K562 (cell line): ENCODE measurements around the gene RTL1. TPM values are rescaled to one million over a fixed set of nuclear protein-coding genes. Genes with fewer than 3 reads are reported as not detected.

ENCODE experiments used
- ARID2 ChIP-seq: fragments of 450-650 bp; IDR thresholded peaks from 2 replicates; pipeline ENCODE4 v1.6.1; 2017; ENCODE audit warnings: antibody characterized with exemption, mild to moderate bottlenecking
- CBX5 ChIP-seq: IDR thresholded peaks from 2 replicates; pipeline ENCODE4 v1.6.1; 2014; ENCODE audit warnings: low read depth, borderline replicate concordance
- ETV1 ChIP-seq: fragments of 450-650 bp; conservative IDR thresholded peaks from 2 replicates; pipeline ENCODE4 v1.6.1; 2016; ENCODE audit warnings: missing genetic modification characterization, control low read depth, low read depth, missing compliant biosample characterization
- HDGF ChIP-seq: fragments of 450-650 bp; IDR thresholded peaks from 2 replicates; pipeline ENCODE4 v1.6.1; 2016
- HMGN3 ChIP-seq: IDR thresholded peaks from 2 replicates; pipeline ENCODE4 v1.6.1; 2011; ENCODE audit warnings: borderline replicate concordance, low read depth, mild to moderate bottlenecking, mixed read lengths, low read length; ENCODE audit not compliant: insufficient read length; ENCODE audit errors: extremely low read depth
- MED1 ChIP-seq: sonication (generic); formaldehyde crosslinking; IDR thresholded peaks from 2 replicates; pipeline ENCODE4 v1.8.1; 2023; ENCODE audit warnings: missing genetic modification reagents, borderline replicate concordance
- NFRKB ChIP-seq: fragments of 450-650 bp; IDR thresholded peaks from 2 replicates; pipeline ENCODE4 v1.6.1; 2016; ENCODE audit warnings: low read depth
- NR4A1 ChIP-seq, 2 experiments: fragments of 250-450 bp in 1 of 2; fragments of 450-650 bp in 1 of 2; sonication (Bioruptor Pico) in 1 of 2; IDR thresholded peaks; 2 replicates each; pipeline versions ENCODE4 v1.4.0 to v1.6.1; 2016 to 2020; ENCODE audit warnings: mild to moderate bottlenecking in 2 of 2, missing compliant biosample characterization in 1 of 2, missing genetic modification characterization in 1 of 2, moderate library complexity in 1 of 2
- TARDBP ChIP-seq: fragments of 450-650 bp; IDR thresholded peaks from 2 replicates; pipeline ENCODE4 v1.6.1; 2016
- XRCC3 ChIP-seq: fragments of 450-650 bp; IDR thresholded peaks from 2 replicates; pipeline ENCODE4 v1.6.1; 2017; ENCODE audit warnings: mild to moderate bottlenecking, moderate library complexity
- ZNF316 ChIP-seq: fragments of 450-650 bp; IDR thresholded peaks from 2 replicates; pipeline ENCODE4 v1.6.1; 2016
- ZNF347 ChIP-seq: fragments of 450-650 bp; formaldehyde crosslinking; IDR thresholded peaks from 2 replicates; pipeline ENCODE4 v1.4.0; 2020; ENCODE audit warnings: low read depth, mild to moderate bottlenecking, moderate library complexity
- polyA plus RNA-seq, 8 experiments: library from polyadenylated mRNA; depleted of rRNA in 4 of 8; stranded (reverse) in 5 of 8; unstranded in 3 of 8; fragments of >200 nt; fragmentation: Nextera tagmentation in 2 of 8; fragmentation: Illumina TruSeq in 1 of 8; extraction: Ambion mirVana in 2 of 8; extraction: Trizol in 1 of 8; gene quantifications; 2 replicates each; pipeline versions ENCODE4 v1.2.1 to v1.2.3, GENCODE V29; 2011 to 2014; ENCODE audit warnings: inconsistent platforms in 1 of 8, missing spikeins in 1 of 8
- total RNA-seq, 7 experiments: library from RNA; depleted of rRNA in 6 of 7; stranded (reverse); fragments of >200 nt in 6 of 7; fragmentation: Illumina TruSeq in 2 of 7; extraction: Trizol in 2 of 7; gene quantifications; 2 replicates each; pipeline versions ENCODE4 v1.2.1 to v1.2.3, GENCODE V29; 2011 to 2021; ENCODE audit warnings: low replicate concordance in 1 of 7
- TF ChIP-seq, protein P1 (sequence below): sonication (generic); formaldehyde crosslinking; IDR thresholded peaks from 2 replicates; pipeline ENCODE4 v1.8.0; 2022; ENCODE audit warnings: mild to moderate bottlenecking, low read depth, missing genetic modification reagents
- TF ChIP-seq, protein P2 (sequence below), 2 experiments: IDR thresholded peaks; 2 replicates each; pipeline ENCODE4 v1.6.1; 2011; ENCODE audit warnings: borderline replicate concordance in 1 of 2, control low read depth in 1 of 2, low read depth in 1 of 2, low read length in 1 of 2, mild to moderate bottlenecking in 1 of 2, mixed read lengths in 1 of 2, moderate library complexity in 1 of 2; ENCODE audit not compliant: insufficient read depth in 1 of 2, insufficient read length in 1 of 2, poor library complexity in 1 of 2, severe bottlenecking in 1 of 2; ENCODE audit errors: extremely low read depth in 1 of 2
- TF ChIP-seq, protein P3 (sequence below), 2 experiments: fragments of 450-650 bp; IDR thresholded peaks; 2 replicates each; pipeline ENCODE4 v1.6.1; 2018; ENCODE audit warnings: mild to moderate bottlenecking in 2 of 2, low read depth in 1 of 2; ENCODE audit not compliant: partially characterized antibody in 2 of 2
- TF ChIP-seq, protein P4 (sequence below), 2 experiments: fragments of 450-650 bp in 1 of 2; sonication (generic) in 1 of 2; formaldehyde crosslinking in 1 of 2; IDR thresholded peaks in 1 of 2; conservative IDR thresholded peaks in 1 of 2; 2 replicates each; pipeline versions ENCODE4 v1.6.1 to v1.8.1; 2016 to 2023; ENCODE audit warnings: mild to moderate bottlenecking in 2 of 2, moderate library complexity in 2 of 2, inconsistent platforms in 1 of 2, missing genetic modification reagents in 1 of 2
- TF ChIP-seq, protein P5 (sequence below): fragments of 450-650 bp; IDR thresholded peaks from 2 replicates; pipeline ENCODE4 v1.6.1; 2016; ENCODE audit warnings: mild to moderate bottlenecking

RTL1 gene
- total and polyA plus RNA-seq, 9 of the 15 experiments (the other 6 are each of a cell fraction or from before 2014, with no cell fraction given) = not detected

DNA sequence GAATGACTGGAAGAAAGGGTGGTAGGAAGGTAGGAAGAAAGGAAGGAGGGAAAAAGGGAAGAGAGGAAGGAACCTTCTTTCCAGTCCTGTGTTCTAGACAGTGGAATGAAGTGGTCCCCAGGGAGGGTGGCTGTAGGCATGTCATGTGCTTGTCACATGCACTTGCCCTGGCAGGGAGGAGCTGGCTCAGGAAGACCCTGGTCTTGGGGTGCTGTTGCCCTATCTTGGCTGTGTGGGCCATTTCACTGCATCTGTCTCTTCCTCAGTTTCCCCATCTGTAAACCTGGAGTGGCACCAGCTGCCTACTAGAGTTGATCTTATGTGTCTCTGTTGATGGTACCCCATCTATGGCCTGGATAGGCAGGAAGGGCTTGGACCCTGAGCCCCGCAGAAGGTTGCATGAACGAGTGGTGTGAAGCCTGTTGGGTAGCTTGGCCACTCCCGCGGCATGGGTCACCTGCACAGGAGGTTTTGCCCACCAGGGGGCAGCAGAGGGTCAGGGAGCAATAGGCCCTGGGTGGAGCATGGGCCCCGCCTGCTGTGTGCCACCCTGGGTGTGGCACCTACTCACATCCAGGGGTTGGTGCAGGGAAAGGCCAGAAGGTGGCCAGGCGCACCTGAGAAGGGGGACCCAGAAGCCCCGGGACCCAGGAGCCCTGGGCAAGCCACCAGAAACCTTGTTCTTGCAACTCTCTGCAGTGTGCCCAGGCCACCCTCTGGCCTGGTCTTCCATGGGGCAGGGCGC is 52.5 kb downstream of the RTL1 start (continued):
- TF ChIP-seq, protein P1, sequence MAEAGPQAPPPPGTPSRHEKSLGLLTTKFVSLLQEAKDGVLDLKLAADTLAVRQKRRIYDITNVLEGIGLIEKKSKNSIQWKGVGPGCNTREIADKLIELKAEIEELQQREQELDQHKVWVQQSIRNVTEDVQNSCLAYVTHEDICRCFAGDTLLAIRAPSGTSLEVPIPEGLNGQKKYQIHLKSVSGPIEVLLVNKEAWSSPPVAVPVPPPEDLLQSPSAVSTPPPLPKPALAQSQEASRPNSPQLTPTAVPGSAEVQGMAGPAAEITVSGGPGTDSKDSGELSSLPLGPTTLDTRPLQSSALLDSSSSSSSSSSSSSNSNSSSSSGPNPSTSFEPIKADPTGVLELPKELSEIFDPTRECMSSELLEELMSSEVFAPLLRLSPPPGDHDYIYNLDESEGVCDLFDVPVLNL = no peak
- TF ChIP-seq, protein P2, sequence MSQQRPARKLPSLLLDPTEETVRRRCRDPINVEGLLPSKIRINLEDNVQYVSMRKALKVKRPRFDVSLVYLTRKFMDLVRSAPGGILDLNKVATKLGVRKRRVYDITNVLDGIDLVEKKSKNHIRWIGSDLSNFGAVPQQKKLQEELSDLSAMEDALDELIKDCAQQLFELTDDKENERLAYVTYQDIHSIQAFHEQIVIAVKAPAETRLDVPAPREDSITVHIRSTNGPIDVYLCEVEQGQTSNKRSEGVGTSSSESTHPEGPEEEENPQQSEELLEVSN (IDR thresholded peaks at IDR 0.05; ENCODE audit: borderline replicate concordance in 1 of 2, extremely low read depth in 1 of 2, insufficient read depth in 1 of 2, insufficient read length in 1 of 2, low read depth in 1 of 2, low read length in 1 of 2, poor library complexity in 1 of 2, severe bottlenecking in 1 of 2) = no peak
- no peak for TF ChIP-seq NFRKB
- no peak for TF ChIP-seq HDGF
- TF ChIP-seq ARID2 = peak; percentile 52; the same call in 1 of the 2 replicates
- 0 out of 2 replicates have a peak, but pooled peaks have one; percentile 58 for TF ChIP-seq CBX5
- no peak for TF ChIP-seq XRCC3
- TF ChIP-seq NR4A1 (CRISPR knock-in tag; IDR thresholded peaks at IDR 0.05) = no peak
- TF ChIP-seq NR4A1 (tag; IDR thresholded peaks at IDR 0.05) = no peak
- TF ChIP-seq, protein P3, sequence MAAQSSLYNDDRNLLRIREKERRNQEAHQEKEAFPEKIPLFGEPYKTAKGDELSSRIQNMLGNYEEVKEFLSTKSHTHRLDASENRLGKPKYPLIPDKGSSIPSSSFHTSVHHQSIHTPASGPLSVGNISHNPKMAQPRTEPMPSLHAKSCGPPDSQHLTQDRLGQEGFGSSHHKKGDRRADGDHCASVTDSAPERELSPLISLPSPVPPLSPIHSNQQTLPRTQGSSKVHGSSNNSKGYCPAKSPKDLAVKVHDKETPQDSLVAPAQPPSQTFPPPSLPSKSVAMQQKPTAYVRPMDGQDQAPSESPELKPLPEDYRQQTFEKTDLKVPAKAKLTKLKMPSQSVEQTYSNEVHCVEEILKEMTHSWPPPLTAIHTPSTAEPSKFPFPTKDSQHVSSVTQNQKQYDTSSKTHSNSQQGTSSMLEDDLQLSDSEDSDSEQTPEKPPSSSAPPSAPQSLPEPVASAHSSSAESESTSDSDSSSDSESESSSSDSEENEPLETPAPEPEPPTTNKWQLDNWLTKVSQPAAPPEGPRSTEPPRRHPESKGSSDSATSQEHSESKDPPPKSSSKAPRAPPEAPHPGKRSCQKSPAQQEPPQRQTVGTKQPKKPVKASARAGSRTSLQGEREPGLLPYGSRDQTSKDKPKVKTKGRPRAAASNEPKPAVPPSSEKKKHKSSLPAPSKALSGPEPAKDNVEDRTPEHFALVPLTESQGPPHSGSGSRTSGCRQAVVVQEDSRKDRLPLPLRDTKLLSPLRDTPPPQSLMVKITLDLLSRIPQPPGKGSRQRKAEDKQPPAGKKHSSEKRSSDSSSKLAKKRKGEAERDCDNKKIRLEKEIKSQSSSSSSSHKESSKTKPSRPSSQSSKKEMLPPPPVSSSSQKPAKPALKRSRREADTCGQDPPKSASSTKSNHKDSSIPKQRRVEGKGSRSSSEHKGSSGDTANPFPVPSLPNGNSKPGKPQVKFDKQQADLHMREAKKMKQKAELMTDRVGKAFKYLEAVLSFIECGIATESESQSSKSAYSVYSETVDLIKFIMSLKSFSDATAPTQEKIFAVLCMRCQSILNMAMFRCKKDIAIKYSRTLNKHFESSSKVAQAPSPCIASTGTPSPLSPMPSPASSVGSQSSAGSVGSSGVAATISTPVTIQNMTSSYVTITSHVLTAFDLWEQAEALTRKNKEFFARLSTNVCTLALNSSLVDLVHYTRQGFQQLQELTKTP (IDR thresholded peaks at IDR 0.05; ENCODE audit: low read depth in 1 of 2, partially characterized antibody in 2 of 2) = no peak
- TF ChIP-seq ZNF347 (CRISPR knock-in tag) = no peak
- TF ChIP-seq, protein P4, sequence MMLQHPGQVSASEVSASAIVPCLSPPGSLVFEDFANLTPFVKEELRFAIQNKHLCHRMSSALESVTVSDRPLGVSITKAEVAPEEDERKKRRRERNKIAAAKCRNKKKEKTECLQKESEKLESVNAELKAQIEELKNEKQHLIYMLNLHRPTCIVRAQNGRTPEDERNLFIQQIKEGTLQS (IDR thresholded peaks at IDR 0.05) = no peak
- TF ChIP-seq, protein P4 (CRISPR knock-in tag; conservative IDR thresholded peaks at IDR 0.05) = no peak
- no peak for TF ChIP-seq HMGN3
- no peak for TF ChIP-seq MED1 (CRISPR knock-in tag)
- TF ChIP-seq ZNF316 = no peak
- TF ChIP-seq, protein P5, sequence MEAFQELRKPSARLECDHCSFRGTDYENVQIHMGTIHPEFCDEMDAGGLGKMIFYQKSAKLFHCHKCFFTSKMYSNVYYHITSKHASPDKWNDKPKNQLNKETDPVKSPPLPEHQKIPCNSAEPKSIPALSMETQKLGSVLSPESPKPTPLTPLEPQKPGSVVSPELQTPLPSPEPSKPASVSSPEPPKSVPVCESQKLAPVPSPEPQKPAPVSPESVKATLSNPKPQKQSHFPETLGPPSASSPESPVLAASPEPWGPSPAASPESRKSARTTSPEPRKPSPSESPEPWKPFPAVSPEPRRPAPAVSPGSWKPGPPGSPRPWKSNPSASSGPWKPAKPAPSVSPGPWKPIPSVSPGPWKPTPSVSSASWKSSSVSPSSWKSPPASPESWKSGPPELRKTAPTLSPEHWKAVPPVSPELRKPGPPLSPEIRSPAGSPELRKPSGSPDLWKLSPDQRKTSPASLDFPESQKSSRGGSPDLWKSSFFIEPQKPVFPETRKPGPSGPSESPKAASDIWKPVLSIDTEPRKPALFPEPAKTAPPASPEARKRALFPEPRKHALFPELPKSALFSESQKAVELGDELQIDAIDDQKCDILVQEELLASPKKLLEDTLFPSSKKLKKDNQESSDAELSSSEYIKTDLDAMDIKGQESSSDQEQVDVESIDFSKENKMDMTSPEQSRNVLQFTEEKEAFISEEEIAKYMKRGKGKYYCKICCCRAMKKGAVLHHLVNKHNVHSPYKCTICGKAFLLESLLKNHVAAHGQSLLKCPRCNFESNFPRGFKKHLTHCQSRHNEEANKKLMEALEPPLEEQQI = no peak
- TF ChIP-seq ETV1 (tag) = no peak
- TF ChIP-seq TARDBP = no peak
